Ectodermal cell (in vitro differentiated cells): ENCODE data around the gene PLPP4.

Source experiments
- H3K27ac ChIP-seq: 2 replicates; pipeline ENCODE4 v1.7.0; 2013; ENCODE audit warnings: mild to moderate bottlenecking, low read depth, low read length; ENCODE audit not compliant: insufficient read depth, poor library complexity, severe bottlenecking
- H3K27me3 ChIP-seq: 2 replicates; pipeline ENCODE4 v1.7.0; 2013; ENCODE audit warnings: mild to moderate bottlenecking, low read length; ENCODE audit not compliant: insufficient read depth, control insufficient read depth, poor library complexity, severe bottlenecking
- H3K36me3 ChIP-seq: one replicate; pipeline ENCODE4 v1.7.0; 2013; ENCODE audit warnings: low read length; ENCODE audit not compliant: control insufficient read depth, insufficient read depth
- H3K4me1 ChIP-seq: one replicate; pipeline ENCODE4 v1.7.0; 2013; ENCODE audit warnings: low read length; ENCODE audit not compliant: control insufficient read depth, insufficient read depth
- H3K4me3 ChIP-seq: 2 replicates; pipeline ENCODE4 v1.7.0; 2013; ENCODE audit warnings: low read depth, low read length, control low read depth; ENCODE audit not compliant: insufficient read depth
- H3K9me3 ChIP-seq: 2 replicates; pipeline ENCODE4 v1.7.0; 2013; ENCODE audit warnings: mild to moderate bottlenecking, low read length, moderate library complexity; ENCODE audit not compliant: control insufficient read depth
- WGBS, 2 experiments: methylation state at CpG; one replicate each; pipeline ENCODE4 v1.1.7; 2013; ENCODE audit warnings: missing lambda C conversion rate in 2 of 2; 5-methylcytosine and 5-hydroxymethylcytosine counted together

The PLPP4 gene

DNA sequence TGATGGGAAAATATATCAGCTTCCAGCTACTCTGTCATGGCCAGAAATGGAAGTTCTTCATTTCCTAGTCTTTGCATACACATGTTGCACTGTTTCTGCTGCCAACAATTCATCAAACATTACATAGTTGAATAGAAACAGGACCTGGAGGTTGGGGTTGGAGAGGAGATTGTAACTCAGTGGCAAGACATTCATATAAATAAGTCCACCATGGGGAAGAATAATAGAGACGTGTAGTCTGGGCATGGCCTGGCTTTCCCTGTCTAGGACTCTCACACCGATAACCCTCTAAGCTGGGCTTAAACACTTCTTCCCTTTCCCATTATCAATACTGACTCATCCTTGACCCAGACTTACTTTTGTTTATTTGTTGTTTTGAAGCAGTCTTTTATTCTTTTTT lies 155.7 kb downstream of the PLPP4 start:
- H3K27me3 ChIP-seq, result no peaks in the 10 kb centered on the region
- WGBS, 2 experiments, result 95 to 100% methylated on average over 2 of the region's 2 CpGs
- no peaks in the 10 kb centered on the region for H3K4me1 ChIP-seq
- no peak overlapping the region for H3K27ac ChIP-seq
- no peak overlapping the region for H3K4me3 ChIP-seq
- H3K36me3 ChIP-seq, result no peaks in the 10 kb centered on the region
- H3K9me3 ChIP-seq, result peaks cover 7% of the 10 kb centered on the region

DNA sequence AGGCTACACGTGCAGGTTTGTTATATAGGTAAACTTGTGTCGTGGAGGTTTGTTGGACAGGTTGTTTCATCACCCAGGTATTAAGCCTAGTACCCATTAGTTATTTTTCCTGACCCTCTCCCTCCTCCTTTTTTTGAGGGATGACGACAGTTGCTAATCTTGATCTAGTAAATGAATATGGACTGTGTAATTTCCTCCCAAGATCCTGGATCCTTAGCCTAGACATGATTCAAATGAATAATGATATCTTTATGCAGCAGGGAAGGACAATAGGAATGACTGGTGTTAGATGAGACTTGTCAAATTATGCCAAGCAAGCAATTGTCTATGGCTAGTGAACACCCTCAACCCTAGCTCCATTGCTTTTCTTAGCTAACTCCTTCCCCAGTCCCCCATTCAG lies 156.2 kb downstream of the PLPP4 start:
- Histone ChIP-seq H3K4me1 (no peaks in the 10 kb centered on the region), H3K27me3 (no peaks in the 10 kb centered on the region), H3K9me3 (peaks cover 7% of the 10 kb centered on the region), H3K4me3 (no peak overlapping the region), H3K36me3 (no peaks in the 10 kb centered on the region), H3K27ac (no peak overlapping the region)
- 80 to 93% methylated on average over 2 to 3 of the region's 3 CpGs for WGBS, 2 experiments

DNA sequence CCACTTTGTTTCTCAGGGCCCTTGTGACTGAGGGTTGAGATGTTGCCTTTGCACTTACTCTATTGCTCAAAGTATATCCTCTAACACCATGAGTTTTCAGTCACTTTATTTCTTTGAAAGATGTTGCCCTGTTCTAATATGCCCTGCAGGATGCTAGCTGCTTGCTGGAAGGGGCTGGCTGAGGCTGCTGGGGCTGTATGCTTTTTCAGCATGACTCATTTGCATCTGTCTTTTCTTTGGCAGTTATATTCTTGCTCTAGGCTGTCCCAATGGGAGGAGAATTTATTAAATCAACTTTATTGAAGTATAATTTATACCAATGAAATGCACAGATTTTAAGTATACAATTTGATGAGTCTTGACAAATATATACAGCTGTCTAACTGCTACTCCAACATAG lies 157.7 kb downstream of the PLPP4 start:
- H3K27me3 ChIP-seq, result no peaks in the 10 kb centered on the region
- no peaks in the 10 kb centered on the region for H3K36me3 ChIP-seq
- H3K9me3 ChIP-seq, result peaks cover 7% of the 10 kb centered on the region
- no peak overlapping the region for H3K4me3 ChIP-seq
- no peak overlapping the region for H3K27ac ChIP-seq
- no peaks in the 10 kb centered on the region for H3K4me1 ChIP-seq

DNA sequence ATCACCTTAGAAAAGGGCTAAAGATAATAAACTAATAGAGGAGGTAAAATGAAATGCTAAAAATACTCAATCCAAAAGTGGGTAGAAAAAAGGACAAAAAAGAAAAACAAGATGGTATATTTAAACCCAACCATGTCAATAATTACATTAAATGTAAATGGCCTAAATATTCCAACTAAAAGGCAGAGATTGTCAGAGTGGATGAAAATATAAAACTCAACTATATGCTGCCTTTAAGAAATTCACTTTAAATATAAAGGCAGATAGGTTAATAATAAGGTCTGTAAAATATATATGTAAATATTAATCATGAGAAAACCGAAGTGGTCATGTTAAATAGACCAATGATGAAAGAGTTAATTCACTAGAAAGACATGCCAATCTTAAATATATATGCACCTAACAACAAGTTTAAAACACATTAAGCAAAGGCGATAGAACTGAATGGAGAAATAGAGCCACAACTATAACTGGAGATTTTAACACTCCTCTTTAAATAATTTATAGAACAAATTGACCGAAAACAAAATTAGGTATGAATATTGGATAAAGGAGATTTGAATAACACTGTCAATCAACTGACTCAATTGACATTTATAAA lies 159.4 kb downstream of the PLPP4 start:
- 0% methylated on average over 1 of the region's 3 CpGs; no CpG with 5 or more reads in 1 of the 2 experiments for WGBS, 2 experiments
- H3K36me3 ChIP-seq, result no peaks in the 10 kb centered on the region

DNA sequence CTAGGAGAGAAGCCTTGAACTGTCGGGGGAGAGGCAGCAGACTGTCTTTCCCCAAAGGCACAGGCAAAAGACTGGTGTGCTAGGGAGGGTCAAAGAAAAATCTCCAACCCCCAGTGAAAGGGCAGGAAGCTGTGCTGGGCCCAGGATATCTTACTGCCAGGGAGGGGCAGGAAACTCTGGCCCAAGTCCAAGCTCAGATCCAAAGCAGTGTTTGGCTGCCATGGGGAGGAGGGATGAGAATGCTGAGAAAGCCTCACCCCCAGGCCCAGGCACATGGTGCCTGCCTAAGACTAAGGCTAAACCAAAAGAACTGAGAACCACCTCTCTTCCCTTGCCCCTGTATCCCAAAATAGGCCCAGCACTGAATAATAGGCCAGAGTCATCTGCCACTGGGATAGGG lies 171.2 kb downstream of the PLPP4 start:
- no peak overlapping the region for H3K27ac ChIP-seq
- no peaks in the 10 kb centered on the region for H3K36me3 ChIP-seq
- H3K4me1 ChIP-seq, result no peaks in the 10 kb centered on the region
- no peak overlapping the region for H3K4me3 ChIP-seq
- 82 to 100% methylated on average over 1 of the region's 1 CpG for WGBS, 2 experiments
- H3K27me3 ChIP-seq, result no peaks in the 10 kb centered on the region
- no peaks in the 10 kb centered on the region for H3K9me3 ChIP-seq

More for the DNA sequence above, 159.4 kb downstream of the PLPP4 start:
- no peaks in the 10 kb centered on the region for H3K27me3 ChIP-seq
- H3K4me3 ChIP-seq, result no peak overlapping the region
- no peaks in the 10 kb centered on the region for H3K4me1 ChIP-seq
- no peak overlapping the region for H3K27ac ChIP-seq
- H3K9me3 ChIP-seq, result peaks cover 7% of the 10 kb centered on the region

DNA sequence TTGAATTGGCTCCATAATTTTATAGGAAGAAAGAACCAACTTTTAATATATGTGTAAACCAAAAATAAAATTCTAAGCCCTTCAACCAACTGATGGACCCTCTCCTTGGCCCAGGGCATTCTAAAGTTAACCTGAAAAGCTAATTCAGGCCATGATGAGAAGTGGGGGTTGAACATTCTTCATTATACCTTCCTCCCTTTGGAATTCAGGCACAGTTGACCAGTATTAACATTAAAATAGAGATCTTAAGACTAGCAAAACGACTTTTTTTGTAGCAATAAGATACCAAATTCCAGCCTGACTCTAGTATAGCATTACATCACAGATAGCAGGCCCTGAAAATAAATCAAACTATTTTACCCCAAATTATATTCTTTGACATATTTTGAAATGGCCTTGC lies 173.2 kb downstream of the PLPP4 start:
- Histone ChIP-seq H3K9me3 (no peaks in the 10 kb centered on the region), H3K4me3 (no peak overlapping the region), H3K4me1 (no peaks in the 10 kb centered on the region), H3K27ac (no peak overlapping the region), H3K27me3 (no peaks in the 10 kb centered on the region), H3K36me3 (no peaks in the 10 kb centered on the region)
- WGBS, 2 experiments, result 32 to 41% methylated on average over 1 of the region's 1 CpG

DNA sequence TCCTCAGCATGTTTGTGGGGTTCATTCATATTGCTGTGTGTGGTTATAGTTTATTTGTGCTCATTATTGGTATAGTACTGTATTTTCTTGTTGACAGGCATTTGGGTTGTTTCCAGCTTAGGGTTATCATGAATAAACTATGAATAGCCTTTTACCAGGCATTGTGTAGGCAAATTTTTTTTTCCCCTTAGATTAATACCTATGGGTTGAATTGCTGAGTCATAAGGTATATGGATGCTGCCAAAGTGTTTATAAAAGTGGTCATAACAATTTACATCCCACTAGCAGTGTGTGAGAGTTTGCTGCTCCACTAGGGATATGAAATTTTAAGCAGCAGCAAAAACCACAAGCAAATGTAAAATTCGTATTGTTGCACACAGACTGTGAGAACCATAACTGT lies 175.0 kb downstream of the PLPP4 start:
- H3K27ac ChIP-seq, result no peak overlapping the region
- whole genome bisulfite sequencing, 2 experiments, result 94 to 97% methylated on average over 1 of the region's 1 CpG

DNA sequence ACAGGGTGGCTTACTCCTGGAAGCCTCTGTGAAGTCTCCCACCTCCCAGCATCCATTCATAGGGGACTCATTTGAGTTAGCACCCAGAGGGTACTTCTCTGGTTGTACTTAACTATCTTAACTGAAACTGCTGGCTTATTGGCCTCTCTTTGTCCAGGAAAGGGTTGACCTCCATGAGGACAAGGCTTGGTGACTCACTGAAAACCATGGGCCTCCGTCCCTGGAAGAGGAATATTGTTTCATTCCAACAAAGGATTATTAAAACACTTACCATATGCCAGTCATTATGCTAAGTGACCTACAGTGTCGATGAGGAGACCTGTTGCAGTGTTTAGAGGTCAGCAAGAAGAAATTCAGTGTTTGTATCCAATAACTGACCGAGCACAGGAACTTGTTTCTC lies 175.9 kb downstream of the PLPP4 start:
- Histone ChIP-seq H3K4me1 (no peaks in the 10 kb centered on the region), H3K36me3 (no peaks in the 10 kb centered on the region), H3K27ac (no peak overlapping the region), H3K4me3 (no peak overlapping the region), H3K9me3 (no peaks in the 10 kb centered on the region), H3K27me3 (no peaks in the 10 kb centered on the region)
- 90 to 91% methylated on average over 3 of the region's 3 CpGs for WGBS, 2 experiments

More for the DNA sequence above, 175.0 kb downstream of the PLPP4 start:
- Histone ChIP-seq H3K9me3 (no peaks in the 10 kb centered on the region), H3K36me3 (no peaks in the 10 kb centered on the region), H3K4me3 (no peak overlapping the region), H3K4me1 (no peaks in the 10 kb centered on the region), H3K27me3 (no peaks in the 10 kb centered on the region)

DNA sequence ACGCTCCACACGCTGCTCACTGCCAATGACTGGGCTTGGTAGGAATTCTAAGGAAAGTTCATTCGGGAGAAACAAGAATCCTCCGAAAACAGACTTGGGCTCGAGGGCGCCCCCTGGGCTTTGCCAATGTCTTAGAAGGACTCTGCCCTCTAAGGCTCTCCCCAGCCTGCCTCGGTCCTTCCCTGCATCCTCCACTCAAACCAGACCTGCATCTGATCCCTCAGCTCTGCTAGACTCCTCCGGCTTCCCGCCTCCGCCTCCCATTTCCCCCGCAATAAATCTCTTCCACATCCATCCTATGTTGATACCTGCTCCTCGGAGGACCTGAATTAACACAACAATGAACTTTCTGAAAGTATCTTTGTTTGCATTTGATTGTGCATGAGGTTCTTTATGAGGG lies 177.6 kb downstream of the PLPP4 start:
- H3K27ac ChIP-seq, result no peak overlapping the region

More for the DNA sequence above, 177.6 kb downstream of the PLPP4 start:
- no peaks in the 10 kb centered on the region for H3K9me3 ChIP-seq
- no peak overlapping the region for H3K4me3 ChIP-seq
- H3K4me1 ChIP-seq, result no peaks in the 10 kb centered on the region
- no peaks in the 10 kb centered on the region for H3K36me3 ChIP-seq
- H3K27me3 ChIP-seq, result no peaks in the 10 kb centered on the region
- WGBS, 2 experiments, result 79 to 81% methylated on average over 12 of the region's 12 CpGs
